GM10266 (cell line): ENCODE results near the gene GTSE1.
A peak's percentile ranks its signal among the peaks of the same experiment; 100 is the strongest.
"Not testable (repeated sequence)": the region's sequence is repeated elsewhere in the genome, so short reads cannot be mapped to it uniquely, and the experiment has no call there.

Experiments
- DNase-seq: peaks from one replicate; pipeline ENCODE4 v3.0.0; 2012; ENCODE audit errors: extremely low spot score
- CTCF ChIP-seq: IDR thresholded peaks from 2 replicates; pipeline ENCODE4 v1.5.1; 2012; ENCODE audit warnings: mild to moderate bottlenecking, low read depth; ENCODE audit not compliant: control insufficient read depth, insufficient read depth; ENCODE audit errors: missing control alignments

The GTSE1 gene

GRCh38 chr22:46256358-46256958, 40.2 kb upstream of the GTSE1 start:
- no peak for DNase-seq
- TF ChIP-seq CTCF = no peak

- no peak for DNase-seq
- TF ChIP-seq CTCF = no peak
These were observed 37.3 kb upstream of the GTSE1 start for GRCh38 chr22:46259374-46259773.

GRCh38 chr22:46260038-46260437, 36.6 kb upstream of the GTSE1 start:
- no peak for DNase-seq
- TF ChIP-seq CTCF = no peak

- peak; percentile 30 for TF ChIP-seq CTCF
- DNase-seq = peak; percentile 45
These were observed 34.0 kb upstream of the GTSE1 start for GRCh38 chr22:46262449-46263215.

- DNase-seq = no peak
- no peak for TF ChIP-seq CTCF
These were observed 33.5 kb upstream of the GTSE1 start, which contains the start of gene PKDREJ for GRCh38 chr22:46263216-46263590. TSS of gene PKDREJ (minus strand) at chr22:46263343. CDS start at chr22:46263322, 21 bp downstream.

- DNase-seq = not testable (repeated sequence)
These were observed 32.1 kb upstream of the GTSE1 start for GRCh38 chr22:46264520-46264919.

- DNase-seq = not testable (repeated sequence)
These were observed 31.0 kb upstream of the GTSE1 start for GRCh38 chr22:46265627-46266026.

GRCh38 chr22:46267431-46268279, 29.0 kb upstream of the GTSE1 start, which contains the start of gene TTC38:
TSS of gene TTC38 (plus strand) at chr22:46268008. CDS start at chr22:46268040, 32 bp downstream.
- no peak for TF ChIP-seq CTCF
- peak; percentile 96 for DNase-seq
